Transverse colon (tissue), 4 donors: Measurements from ENCODE around the gene EYS.

Experiments used
- EP300 ChIP-seq: sonication (generic); formaldehyde crosslinking; IDR thresholded peaks from one replicate; pipeline ENCODE4 v1.6.1; 2017; ENCODE audit warnings: antibody characterized with exemption, low read depth
- POLR2A ChIP-seq: fragments of 450-650 bp; IDR thresholded peaks from one replicate; pipeline ENCODE4 v1.6.1; 2016; ENCODE audit warnings: antibody characterized with exemption, mild to moderate bottlenecking, moderate library complexity
- POLR2AphosphoS5 ChIP-seq, 3 donors: sonication (generic); formaldehyde crosslinking; IDR thresholded peaks; one replicate each; pipeline ENCODE4 v1.6.1; 2016; ENCODE audit warnings: antibody characterized with exemption in 3 of 3
- TF ChIP-seq, protein P1 (sequence below), 5 experiments: fragments of 200-600 bp in 3 of 5; fragments of 450-650 bp in 2 of 5; sonication (generic) in 3 of 5; IDR thresholded peaks; 1 replicate in 2 of 5; 2 replicates in 3 of 5; pipeline ENCODE4 v1.5.1; 2016 to 2017; ENCODE audit warnings: antibody characterized with exemption in 5 of 5, inconsistent platforms in 3 of 5, mild to moderate bottlenecking in 2 of 5, moderate library complexity in 1 of 5

DNA sequence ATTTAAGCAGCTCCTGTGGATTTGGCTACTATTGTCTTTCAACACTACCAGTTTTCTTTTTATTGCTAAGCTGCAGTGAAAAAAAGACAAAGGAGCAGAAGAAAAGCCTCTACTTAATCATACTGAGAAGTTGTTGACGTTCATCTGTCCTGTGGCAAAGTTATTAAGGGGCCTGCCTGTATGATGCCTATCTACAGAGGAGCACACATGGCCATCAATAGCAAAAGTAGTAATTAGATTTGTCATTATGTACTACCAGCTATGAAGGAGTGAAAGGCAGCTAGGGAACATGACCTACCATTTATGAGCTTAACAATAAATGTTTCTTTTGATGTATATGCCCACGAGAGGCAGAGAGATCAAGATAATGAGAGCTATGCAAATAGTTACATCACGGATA, 1450.5 kb downstream of the EYS start:
- TF ChIP-seq, protein P1, sequence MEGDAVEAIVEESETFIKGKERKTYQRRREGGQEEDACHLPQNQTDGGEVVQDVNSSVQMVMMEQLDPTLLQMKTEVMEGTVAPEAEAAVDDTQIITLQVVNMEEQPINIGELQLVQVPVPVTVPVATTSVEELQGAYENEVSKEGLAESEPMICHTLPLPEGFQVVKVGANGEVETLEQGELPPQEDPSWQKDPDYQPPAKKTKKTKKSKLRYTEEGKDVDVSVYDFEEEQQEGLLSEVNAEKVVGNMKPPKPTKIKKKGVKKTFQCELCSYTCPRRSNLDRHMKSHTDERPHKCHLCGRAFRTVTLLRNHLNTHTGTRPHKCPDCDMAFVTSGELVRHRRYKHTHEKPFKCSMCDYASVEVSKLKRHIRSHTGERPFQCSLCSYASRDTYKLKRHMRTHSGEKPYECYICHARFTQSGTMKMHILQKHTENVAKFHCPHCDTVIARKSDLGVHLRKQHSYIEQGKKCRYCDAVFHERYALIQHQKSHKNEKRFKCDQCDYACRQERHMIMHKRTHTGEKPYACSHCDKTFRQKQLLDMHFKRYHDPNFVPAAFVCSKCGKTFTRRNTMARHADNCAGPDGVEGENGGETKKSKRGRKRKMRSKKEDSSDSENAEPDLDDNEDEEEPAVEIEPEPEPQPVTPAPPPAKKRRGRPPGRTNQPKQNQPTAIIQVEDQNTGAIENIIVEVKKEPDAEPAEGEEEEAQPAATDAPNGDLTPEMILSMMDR (IDR thresholded peaks at IDR 0.05) = no peak
- TF ChIP-seq EP300 (no peak), POLR2A (no peak), POLR2AphosphoS5 (IDR thresholded peaks at IDR 0.05) (no peak)
